Liver (tissue), 9 donors: Measurements from ENCODE around the gene KRT28. TPM values are rescaled to one million over a fixed set of nuclear protein-coding genes. Genes with fewer than 3 reads are reported as not detected.
"Not testable (repeated sequence)": the region's sequence is repeated elsewhere in the genome, so short reads cannot be mapped to it uniquely, and the experiment has no call there.

Experiments
- DNase-seq: peaks from one replicate; pipeline ENCODE4 v3.0.0-alpha.2; 2017; ENCODE audit warnings: low spot score
- H3K27ac ChIP-seq, 2 donors: one replicate each; pipeline ENCODE4 v1.7.0; 2013; ENCODE audit warnings: inconsistent platforms in 2 of 2, low read length in 2 of 2, control low read depth in 1 of 2, low read depth in 1 of 2, mild to moderate bottlenecking in 1 of 2
- H3K27me3 ChIP-seq, 4 donors: one replicate each; pipeline versions ENCODE4 v1.6.1 to v1.7.0; 2013; ENCODE audit warnings: low read length in 3 of 4, inconsistent platforms in 1 of 4, mild to moderate bottlenecking in 1 of 4, moderate library complexity in 1 of 4; ENCODE audit not compliant: control insufficient read depth in 4 of 4, insufficient read depth in 4 of 4
- H3K36me3 ChIP-seq, 4 donors: one replicate each; pipeline versions ENCODE4 v1.6.1 to v1.7.0; 2013; ENCODE audit warnings: low read length in 3 of 4, mild to moderate bottlenecking in 3 of 4, low read depth in 1 of 4, moderate library complexity in 1 of 4; ENCODE audit not compliant: control insufficient read depth in 4 of 4, insufficient read depth in 3 of 4
- H3K4me1 ChIP-seq, 4 donors: one replicate each; pipeline versions ENCODE4 v1.6.1 to v1.7.0; 2013; ENCODE audit warnings: low read length in 3 of 4, mild to moderate bottlenecking in 3 of 4, moderate library complexity in 1 of 4; ENCODE audit not compliant: control insufficient read depth in 4 of 4, insufficient read depth in 4 of 4
- H3K4me3 ChIP-seq, 3 donors: one replicate each; pipeline versions ENCODE4 v1.6.1 to v1.7.0; 2013; ENCODE audit warnings: low read length in 3 of 3, control low read depth in 1 of 3, low read depth in 1 of 3, mild to moderate bottlenecking in 1 of 3
- H3K9ac ChIP-seq, 2 donors: one replicate each; pipeline ENCODE4 v1.7.0; 2013; ENCODE audit warnings: low read length in 2 of 2, mild to moderate bottlenecking in 2 of 2, moderate library complexity in 2 of 2, control low read depth in 1 of 2, low read depth in 1 of 2
- H3K9me3 ChIP-seq, 4 donors: one replicate each; pipeline versions ENCODE4 v1.6.1 to v1.7.0; 2013; ENCODE audit warnings: low read length in 3 of 4; ENCODE audit not compliant: control insufficient read depth in 4 of 4
- FOXA1 ChIP-seq: IDR thresholded peaks from 2 replicates; pipeline ENCODE4 v1.6.1; 2016; ENCODE audit warnings: antibody characterized with exemption
- GABPA ChIP-seq, 2 donors: IDR thresholded peaks in 1 of 2; conservative IDR thresholded peaks in 1 of 2; 2 replicates each; pipeline ENCODE4 v1.6.1; 2016; ENCODE audit warnings: antibody characterized with exemption in 2 of 2, mild to moderate bottlenecking in 1 of 2, moderate library complexity in 1 of 2
- HNF4A ChIP-seq, 2 donors: conservative IDR thresholded peaks; 2 replicates each; pipeline ENCODE4 v1.6.1; 2016; ENCODE audit warnings: antibody characterized with exemption in 2 of 2, mild to moderate bottlenecking in 2 of 2
- HNF4G ChIP-seq: IDR thresholded peaks from 2 replicates; pipeline ENCODE4 v1.6.1; 2016; ENCODE audit warnings: antibody characterized with exemption
- JUND ChIP-seq, 2 donors: IDR thresholded peaks; 2 replicates each; pipeline ENCODE4 v1.6.1; 2016; ENCODE audit warnings: antibody characterized with exemption in 2 of 2
- NR2F2 ChIP-seq: IDR thresholded peaks from 2 replicates; pipeline ENCODE4 v1.6.1; 2016; ENCODE audit warnings: antibody characterized with exemption
- RAD21 ChIP-seq, 2 donors: IDR thresholded peaks; 2 replicates each; pipeline ENCODE4 v1.6.1; 2016; ENCODE audit warnings: antibody characterized with exemption in 2 of 2, mild to moderate bottlenecking in 2 of 2
- RXRA ChIP-seq, 2 donors: IDR thresholded peaks; 2 replicates each; pipeline ENCODE4 v1.6.1; 2017 to 2018; ENCODE audit warnings: antibody characterized with exemption in 2 of 2, mild to moderate bottlenecking in 1 of 2
- TAF1 ChIP-seq: conservative IDR thresholded peaks from 2 replicates; pipeline ENCODE4 v1.6.1; 2016; ENCODE audit warnings: antibody characterized with exemption, mild to moderate bottlenecking
- YY1 ChIP-seq: IDR thresholded peaks from 2 replicates; pipeline ENCODE4 v1.6.1; 2016; ENCODE audit warnings: antibody characterized with exemption, mild to moderate bottlenecking
- WGBS: extraction: QIAGEN DNeasy Blood & Tissue Kit; methylation state at CpG from one replicate; pipeline ENCODE4 v1.1.7; 2013; 5-methylcytosine and 5-hydroxymethylcytosine counted together
- polyA plus RNA-seq, 2 donors: library from polyadenylated mRNA; stranded (reverse) in 1 of 2; unstranded in 1 of 2; fragments of 200-250 nt in 1 of 2; fragments of >200 nt in 1 of 2; fragmentation: Nextera tagmentation in 1 of 2; extraction: Ambion mirVana in 1 of 2; gene quantifications; one replicate each; pipeline versions ENCODE4 v1.2.1 to v1.2.3, GENCODE V29; 2013 to 2015
- total RNA-seq, 2 donors: library from RNA; depleted of rRNA; stranded (reverse); fragments of >200 nt; gene quantifications; one replicate each; pipeline ENCODE4 v1.2.3, GENCODE V29; 2014
- TF ChIP-seq, protein P1 (sequence below): IDR thresholded peaks from 2 replicates; pipeline ENCODE4 v1.6.1; 2016; ENCODE audit warnings: antibody characterized with exemption
- TF ChIP-seq, protein P2 (sequence below): fragments of 150-350 bp; IDR thresholded peaks from 2 replicates; pipeline ENCODE4 v1.5.1; 2017; ENCODE audit warnings: improper control_type of control experiment, low read depth, low read length; ENCODE audit not compliant: missing input control
- donor health status: healthy.
- donor health status: healthy.
- donor health status: healthy.
- donor health status: healthy.
- donor health status: healthy.

KRT28 gene
- total and polyA plus RNA-seq, 4 donors: not detected

DNA sequence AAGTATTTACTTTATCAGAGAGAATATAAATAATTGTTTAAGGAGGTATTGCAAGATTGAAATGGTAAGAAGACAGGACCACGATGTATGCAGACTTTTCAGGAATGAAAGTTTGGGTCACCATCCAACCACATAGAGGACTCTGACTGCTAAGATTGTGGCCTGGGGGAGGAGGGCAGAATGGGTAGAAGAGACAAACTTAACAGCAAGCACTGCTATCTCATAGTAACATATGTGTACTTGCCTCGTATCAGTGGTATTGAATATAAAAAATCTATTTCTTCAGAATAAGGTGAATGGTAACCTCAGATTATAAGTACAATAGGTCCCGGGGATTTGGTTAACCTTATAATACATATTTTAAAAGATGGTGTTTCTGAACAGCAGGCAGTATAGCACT lies 16.8 kb upstream of the KRT28 start:
- no peaks in the 10 kb centered on the region for H3K9me3 ChIP-seq
- H3K4me1 ChIP-seq: peaks cover 0 to 11% (median 8%) of the 10 kb centered on the region in 4 donors
- peaks cover 0 to 3% (median 1%) of the 10 kb centered on the region in 4 donors for H3K36me3 ChIP-seq
- peaks cover 0 to 3% (median 1%) of the 10 kb centered on the region in 4 donors for H3K27me3 ChIP-seq
- DNase-seq: no peak
- no peak overlapping the region for H3K4me3 ChIP-seq
- 95% methylated on average over 3 of the region's 3 CpGs for WGBS
- H3K27ac ChIP-seq: no peak overlapping the region
- H3K9ac ChIP-seq: no peak overlapping the region
- TF ChIP-seq FOXA1 (no peak), TAF1 (no peak), RXRA (IDR thresholded peaks at IDR 0.05) (no peak), HNF4A (conservative IDR thresholded peaks at IDR 0.05) (no peak), JUND (IDR thresholded peaks at IDR 0.05) (no peak)
- TF ChIP-seq, protein P1, sequence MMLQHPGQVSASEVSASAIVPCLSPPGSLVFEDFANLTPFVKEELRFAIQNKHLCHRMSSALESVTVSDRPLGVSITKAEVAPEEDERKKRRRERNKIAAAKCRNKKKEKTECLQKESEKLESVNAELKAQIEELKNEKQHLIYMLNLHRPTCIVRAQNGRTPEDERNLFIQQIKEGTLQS: no peak

DNA sequence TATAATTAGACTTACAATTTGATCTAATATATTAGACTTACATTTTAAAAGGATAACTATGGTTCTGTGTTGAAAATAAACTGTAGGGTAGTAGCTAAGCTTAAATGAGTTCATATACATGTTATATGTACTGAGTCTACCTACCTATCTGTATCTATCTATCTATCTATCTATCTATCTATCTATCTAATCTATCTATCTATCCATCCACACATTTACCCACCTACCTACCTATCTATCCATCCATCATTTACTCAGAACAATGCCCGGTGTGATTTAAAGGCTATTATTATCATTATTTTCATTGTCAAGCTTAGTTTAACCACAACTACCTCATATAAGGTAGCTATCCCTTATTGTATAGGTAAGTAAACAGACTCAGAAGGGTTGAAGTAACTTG lies 15.6 kb upstream of the KRT28 start:
- WGBS: 95% methylated on average over 1 of the region's 1 CpG

DNA sequence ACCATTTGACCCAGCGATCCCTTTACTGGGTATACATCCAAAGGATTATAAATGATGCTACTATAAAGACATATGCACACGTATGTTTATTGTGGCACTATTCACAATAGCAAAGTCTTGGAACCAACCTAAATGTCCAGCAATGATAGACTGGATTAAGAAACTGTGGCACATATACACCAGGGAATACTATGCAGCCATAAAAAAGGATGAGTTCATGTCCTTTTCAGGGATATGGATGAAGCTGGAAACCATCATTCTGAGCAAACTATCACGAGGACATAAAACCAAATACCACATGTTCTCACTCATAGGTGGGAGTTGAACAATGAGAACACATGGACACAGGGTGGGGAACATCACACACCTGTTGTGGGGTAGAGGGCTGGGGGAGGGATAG lies 14.9 kb upstream of the KRT28 start:
- H3K27ac ChIP-seq, H3K4me3 ChIP-seq, H3K36me3 ChIP-seq, H3K27me3 ChIP-seq, H3K9me3 ChIP-seq, H3K4me1 ChIP-seq, DNase-seq, H3K9ac ChIP-seq: not testable (repeated sequence)
- 91% methylated on average over 3 of the region's 3 CpGs for WGBS

More for the DNA sequence above, 15.6 kb upstream of the KRT28 start:
- DNase-seq: no peak
- H3K4me3 ChIP-seq: no peak overlapping the region
- H3K27ac ChIP-seq: no peak overlapping the region
- H3K4me1 ChIP-seq: peaks cover 0 to 11% (median 8%) of the 10 kb centered on the region in 4 donors
- peaks cover 0 to 5% (median 1%) of the 10 kb centered on the region in 4 donors for H3K27me3 ChIP-seq
- no peaks in the 10 kb centered on the region for H3K9me3 ChIP-seq
- no peak overlapping the region for H3K9ac ChIP-seq
- H3K36me3 ChIP-seq: peaks cover 0 to 3% (median 1%) of the 10 kb centered on the region in 4 donors
- TF ChIP-seq, protein P1: no peak
- TF ChIP-seq RAD21 (IDR thresholded peaks at IDR 0.05): no peak
- no peak for TF ChIP-seq GABPA (IDR thresholded peaks at IDR 0.05 in 1 of 2, conservative IDR thresholded peaks at IDR 0.05 in 1 of 2)
- TF ChIP-seq, protein P2, sequence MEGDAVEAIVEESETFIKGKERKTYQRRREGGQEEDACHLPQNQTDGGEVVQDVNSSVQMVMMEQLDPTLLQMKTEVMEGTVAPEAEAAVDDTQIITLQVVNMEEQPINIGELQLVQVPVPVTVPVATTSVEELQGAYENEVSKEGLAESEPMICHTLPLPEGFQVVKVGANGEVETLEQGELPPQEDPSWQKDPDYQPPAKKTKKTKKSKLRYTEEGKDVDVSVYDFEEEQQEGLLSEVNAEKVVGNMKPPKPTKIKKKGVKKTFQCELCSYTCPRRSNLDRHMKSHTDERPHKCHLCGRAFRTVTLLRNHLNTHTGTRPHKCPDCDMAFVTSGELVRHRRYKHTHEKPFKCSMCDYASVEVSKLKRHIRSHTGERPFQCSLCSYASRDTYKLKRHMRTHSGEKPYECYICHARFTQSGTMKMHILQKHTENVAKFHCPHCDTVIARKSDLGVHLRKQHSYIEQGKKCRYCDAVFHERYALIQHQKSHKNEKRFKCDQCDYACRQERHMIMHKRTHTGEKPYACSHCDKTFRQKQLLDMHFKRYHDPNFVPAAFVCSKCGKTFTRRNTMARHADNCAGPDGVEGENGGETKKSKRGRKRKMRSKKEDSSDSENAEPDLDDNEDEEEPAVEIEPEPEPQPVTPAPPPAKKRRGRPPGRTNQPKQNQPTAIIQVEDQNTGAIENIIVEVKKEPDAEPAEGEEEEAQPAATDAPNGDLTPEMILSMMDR: no peak

DNA sequence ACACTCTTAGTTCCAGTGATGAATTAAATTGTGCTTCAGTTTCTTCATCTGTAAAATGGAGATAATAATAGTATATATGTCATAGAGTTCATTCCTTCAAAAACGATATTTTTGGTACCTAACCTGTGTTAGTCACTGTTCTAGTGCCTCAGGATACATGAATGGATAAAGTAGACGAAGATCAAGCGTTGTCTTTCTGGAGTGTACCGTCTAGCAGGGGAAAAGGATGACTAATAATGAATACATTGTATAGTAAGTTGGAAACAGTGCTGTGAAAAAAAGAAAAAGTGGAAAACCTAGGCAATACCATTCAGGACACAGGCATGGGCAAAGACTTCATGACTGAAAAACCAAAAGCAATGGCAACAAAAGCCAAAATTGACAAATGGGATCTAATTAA lies 14.0 kb upstream of the KRT28 start:
- no peak for DNase-seq
- H3K27me3 ChIP-seq: peaks cover 0 to 9% (median 4%) of the 10 kb centered on the region in 4 donors
- TF ChIP-seq HNF4G (no peak), NR2F2 (no peak), YY1 (no peak), RXRA (IDR thresholded peaks at IDR 0.05) (no peak), FOXA1 (no peak)
- TF ChIP-seq, protein P1: no peak
- H3K27ac ChIP-seq: no peak overlapping the region
- H3K4me3 ChIP-seq: no peak overlapping the region
- H3K9me3 ChIP-seq: no peaks in the 10 kb centered on the region
- peaks cover 0 to 6% (median 3%) of the 10 kb centered on the region in 4 donors for H3K4me1 ChIP-seq
- H3K36me3 ChIP-seq: peaks cover 0 to 3% (median 1%) of the 10 kb centered on the region in 4 donors
- no peak overlapping the region for H3K9ac ChIP-seq
- WGBS: 72% methylated on average over 4 of the region's 4 CpGs
